Uterus (tissue), 4 donors: ENCODE data around the gene NFIL3. TPM values are rescaled to one million over a fixed set of nuclear protein-coding genes. Genes with fewer than 3 reads are reported as not detected.

Experiments used
- DNase-seq, 2 donors: peaks; one replicate each; pipeline ENCODE4 v3.0.0-alpha.2; 2019 to 2020
- H3K27ac ChIP-seq, 2 donors: fragments of 200-600 bp; sonication (generic); 1 replicate in 1 of 2; 2 replicates in 1 of 2; pipeline ENCODE4 v1.5.1; 2016 to 2018
- H3K27me3 ChIP-seq, 2 donors: fragments of 200-600 bp; sonication (generic); one replicate each; pipeline ENCODE4 v1.5.1; 2018 to 2019; ENCODE audit warnings: control low read depth in 1 of 2
- H3K36me3 ChIP-seq, 2 donors: fragments of 200-600 bp; sonication (generic); one replicate each; pipeline ENCODE4 v1.5.1; 2019; ENCODE audit warnings: control low read depth in 1 of 2
- H3K4me1 ChIP-seq, 2 donors: fragments of 200-600 bp; sonication (generic); one replicate each; pipeline ENCODE4 v1.5.1; 2018 to 2019; ENCODE audit warnings: control low read depth in 1 of 2
- H3K4me3 ChIP-seq, 2 donors: fragments of 200-600 bp; sonication (generic); 1 replicate in 1 of 2; 2 replicates in 1 of 2; pipeline ENCODE4 v1.5.1; 2018 to 2019; ENCODE audit warnings: mild to moderate bottlenecking in 1 of 2
- H3K9me3 ChIP-seq, 2 donors: fragments of 200-600 bp; sonication (generic); one replicate each; pipeline ENCODE4 v1.5.1; 2019; ENCODE audit warnings: control low read depth in 1 of 2
- CTCF ChIP-seq, 4 experiments: fragments of 200-600 bp in 2 of 4; fragments of 450-650 bp in 2 of 4; sonication (generic) in 2 of 4; IDR thresholded peaks; one replicate each; pipeline ENCODE4 v1.5.1; 2016 to 2019; ENCODE audit warnings: antibody characterized with exemption in 4 of 4, mild to moderate bottlenecking in 2 of 4, moderate library complexity in 1 of 4
- POLR2A ChIP-seq, 2 donors: fragments of 450-650 bp; IDR thresholded peaks; one replicate each; pipeline ENCODE4 v1.6.1; 2016; ENCODE audit warnings: antibody characterized with exemption in 2 of 2, mild to moderate bottlenecking in 1 of 2, moderate library complexity in 1 of 2
- intact Hi-C: fragments of 100-400 bp; cut with DNase I; formaldehyde crosslinking; loops from one replicate; pipeline ENCODE4 v1.15.1; 2023; ENCODE audit warnings: low total_unique reads
- total RNA-seq, 4 donors: library from RNA; depleted of rRNA in 3 of 4; stranded (reverse); fragments of >200 nt in 3 of 4; gene quantifications; one replicate each; pipeline versions ENCODE4 v1.1.0 to v1.2.4, GENCODE V29; 2014 to 2023
- donor health status: DM: yes; HTN: yes; CAD: no.

NFIL3 gene
- total RNA-seq, 4 donors from 2014 or later = 28.5 to 74.7 (median 64.8) TPM

- intact Hi-C loops = no loop called here
- H3K27me3 ChIP-seq = no peaks in the 10 kb centered on the region
- no peaks in the 10 kb centered on the region for H3K4me1 ChIP-seq
- no peaks in the 10 kb centered on the region for H3K9me3 ChIP-seq
- H3K4me3 ChIP-seq = no peak overlapping the region
- DNase-seq = no peak
- no peak overlapping the region for H3K27ac ChIP-seq
- TF ChIP-seq POLR2A (IDR thresholded peaks at IDR 0.05) (no peak), CTCF (IDR thresholded peaks at IDR 0.05) (no peak)
- H3K36me3 ChIP-seq = no peaks in the 10 kb centered on the region
Measured at GRCh38 chr9:91395553-91396471, 27.8 kb downstream of the NFIL3 start.

GRCh38 chr9:91395106-91395552 lies 28.5 kb downstream of the NFIL3 start:
- TF ChIP-seq POLR2A (IDR thresholded peaks at IDR 0.05) (no peak), CTCF (IDR thresholded peaks at IDR 0.05) (no peak)
- no peak overlapping the region for H3K4me3 ChIP-seq
- intact Hi-C loops = no loop called here

GRCh38 chr9:91393826-91394225 lies 29.8 kb downstream of the NFIL3 start:
- no peaks in the 10 kb centered on the region for H3K4me1 ChIP-seq
- H3K4me3 ChIP-seq = no peak overlapping the region
- H3K9me3 ChIP-seq = no peaks in the 10 kb centered on the region
- no peak overlapping the region for H3K27ac ChIP-seq
- H3K27me3 ChIP-seq = no peaks in the 10 kb centered on the region
- no peak for DNase-seq
- H3K36me3 ChIP-seq = no peaks in the 10 kb centered on the region
- TF ChIP-seq CTCF (IDR thresholded peaks at IDR 0.05) (no peak), POLR2A (IDR thresholded peaks at IDR 0.05) (no peak)
- intact Hi-C loops = no loop called here

More at GRCh38 chr9:91395106-91395552, 28.5 kb downstream of the NFIL3 start:
- DNase-seq = no peak
- no peaks in the 10 kb centered on the region for H3K27me3 ChIP-seq
- H3K27ac ChIP-seq = no peak overlapping the region
- no peaks in the 10 kb centered on the region for H3K4me1 ChIP-seq
- H3K36me3 ChIP-seq = no peaks in the 10 kb centered on the region
- no peaks in the 10 kb centered on the region for H3K9me3 ChIP-seq

- TF ChIP-seq CTCF (IDR thresholded peaks at IDR 0.05) (no peak), POLR2A (IDR thresholded peaks at IDR 0.05) (no peak)
- Histone ChIP-seq H3K27ac (no peak overlapping the region), H3K27me3 (no peaks in the 10 kb centered on the region), H3K4me3 (no peak overlapping the region), H3K9me3 (no peaks in the 10 kb centered on the region), H3K4me1 (no peaks in the 10 kb centered on the region), H3K36me3 (no peaks in the 10 kb centered on the region)
- intact Hi-C loops = no loop called here
- DNase-seq = no peak
Measured at GRCh38 chr9:91392435-91392834, 31.2 kb downstream of the NFIL3 start.

GRCh38 chr9:91391818-91392217 lies 31.8 kb downstream of the NFIL3 start:
- Histone ChIP-seq H3K27me3 (no peaks in the 10 kb centered on the region), H3K27ac (no peak overlapping the region), H3K9me3 (no peaks in the 10 kb centered on the region), H3K36me3 (no peaks in the 10 kb centered on the region), H3K4me1 (no peaks in the 10 kb centered on the region), H3K4me3 (no peak overlapping the region)
- intact Hi-C loops = no loop called here
- TF ChIP-seq POLR2A (IDR thresholded peaks at IDR 0.05) = no peak
- no peak for TF ChIP-seq CTCF (IDR thresholded peaks at IDR 0.05)
- DNase-seq = no peak
